Smooth muscle cell (in vitro differentiated cells): Measurements from ENCODE around the gene SERGEF. TPM values are rescaled to one million over a fixed set of nuclear protein-coding genes. Genes with fewer than 3 reads are reported as not detected.

ENCODE experiments used
- DNase-seq: peaks from one replicate; lab custom pipeline; 2025; ENCODE audit not compliant: unreplicated experiment; lab: John Stamatoyannopoulos, UW
- H2AFZ ChIP-seq: fragments of 200-600 bp; sonication (generic); 2 replicates; pipeline ENCODE4 v1.6.0; 2016; ENCODE audit warnings: antibody characterized with exemption, low read depth, mild to moderate bottlenecking
- H3F3A ChIP-seq: fragments of 200-600 bp; sonication (generic); 2 replicates; pipeline ENCODE4 v1.6.0; 2017; ENCODE audit warnings: antibody characterized with exemption, low read depth
- H3K27ac ChIP-seq: fragments of 200-600 bp; sonication (generic); 2 replicates; pipeline ENCODE4 v1.5.1; 2016; ENCODE audit warnings: low read depth, mild to moderate bottlenecking
- H3K27me3 ChIP-seq: fragments of 200-600 bp; sonication (generic); 2 replicates; pipeline ENCODE4 v1.6.1; 2016; ENCODE audit warnings: low read depth, mild to moderate bottlenecking
- H3K36me3 ChIP-seq: fragments of 200-600 bp; sonication (generic); 2 replicates; pipeline ENCODE4 v1.5.1; 2016; ENCODE audit warnings: low read depth
- H3K4me1 ChIP-seq: fragments of 200-600 bp; sonication (generic); 2 replicates; pipeline ENCODE4 v1.5.1; 2016; ENCODE audit warnings: low read depth
- H3K4me2 ChIP-seq: fragments of 200-600 bp; sonication (generic); 2 replicates; pipeline ENCODE4 v1.6.0; 2016; ENCODE audit warnings: mild to moderate bottlenecking
- H3K4me3 ChIP-seq: fragments of 200-600 bp; sonication (generic); 2 replicates; pipeline ENCODE4 v1.5.1; 2016; ENCODE audit warnings: mild to moderate bottlenecking
- H3K79me2 ChIP-seq: fragments of 200-600 bp; sonication (generic); 2 replicates; pipeline ENCODE4 v1.6.0; 2016; ENCODE audit warnings: low read depth, mild to moderate bottlenecking
- H3K9ac ChIP-seq: fragments of 200-600 bp; sonication (generic); 2 replicates; pipeline ENCODE4 v1.6.0; 2016; ENCODE audit warnings: low read depth
- H3K9me3 ChIP-seq: fragments of 200-600 bp; sonication (generic); replicated peaks from 2 replicates; pipeline ENCODE4 v1.5.1; 2016; ENCODE audit warnings: low read depth
- H4K20me1 ChIP-seq: fragments of 200-600 bp; sonication (generic); 2 replicates; pipeline ENCODE4 v1.6.0; 2016; ENCODE audit warnings: low read depth
- CTCF ChIP-seq: fragments of 200-600 bp; sonication (generic); IDR thresholded peaks from 2 replicates; pipeline ENCODE4 v1.5.1; 2017; ENCODE audit warnings: borderline replicate concordance, mild to moderate bottlenecking, antibody characterized with exemption; ENCODE audit not compliant: insufficient read depth, poor library complexity, severe bottlenecking
- WGBS: methylation state at CpG from one replicate; pipeline ENCODE4 v1.1.7; 2016; ENCODE audit warnings: low lambda C conversion rate; 5-methylcytosine and 5-hydroxymethylcytosine counted together
- polyA plus RNA-seq: library from polyadenylated mRNA; unstranded; fragments of >200 nt; fragmentation: Nextera tagmentation; extraction: Ambion mirVana; gene quantifications from 2 replicates; pipeline ENCODE4 v1.2.1, GENCODE V29; 2016
- total RNA-seq: library from RNA; depleted of rRNA; stranded (reverse); fragments of >200 nt; gene quantifications from 2 replicates; pipeline ENCODE4 v1.2.3, GENCODE V29; 2014

Gene SERGEF
- total and polyA plus RNA-seq, 2 experiments from 2014 or later = 4.9 to 7.4 TPM

DNA sequence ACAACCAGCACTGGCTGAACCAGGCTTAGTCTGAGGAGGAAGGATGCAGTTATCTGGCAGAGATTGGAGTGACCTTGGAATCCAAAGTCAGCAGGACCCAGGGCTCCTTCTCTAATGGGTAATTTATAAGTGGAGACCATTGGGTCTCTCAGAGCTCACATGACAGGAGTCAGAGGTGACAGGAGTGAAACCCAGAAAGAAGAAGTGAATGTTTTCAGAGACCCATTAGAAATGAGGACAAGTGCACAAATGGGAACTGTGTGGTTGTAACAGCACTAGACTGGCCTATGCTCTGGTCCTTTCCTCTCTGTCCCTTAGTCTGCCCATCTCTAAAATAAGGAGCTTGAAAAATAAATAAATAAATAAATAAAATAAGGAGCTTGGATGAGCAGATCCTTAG, 107.4 kb downstream of the SERGEF start:
- no peaks in the 10 kb centered on the region for H3K9me3 ChIP-seq
- no peaks in the 10 kb centered on the region for H3K36me3 ChIP-seq
- H3F3A ChIP-seq = no peaks in the 10 kb centered on the region
- no peaks in the 10 kb centered on the region for H4K20me1 ChIP-seq
- TF ChIP-seq CTCF = no peak
- H3K9ac ChIP-seq = no peak overlapping the region
- no peak overlapping the region for H3K4me2 ChIP-seq
- no peak overlapping the region for H3K27ac ChIP-seq
- no peak for DNase-seq
- no peaks in the 10 kb centered on the region for H3K27me3 ChIP-seq
- no peak overlapping the region for H3K4me3 ChIP-seq
- no peaks in the 10 kb centered on the region for H3K79me2 ChIP-seq
- H2AFZ ChIP-seq = no peak overlapping the region
- H3K4me1 ChIP-seq = peaks cover 5% of the 10 kb centered on the region

- H3K36me3 ChIP-seq = no peaks in the 10 kb centered on the region
- peaks cover under 1% of the 10 kb centered on the region for H3K4me1 ChIP-seq
- 86% methylated on average over 2 of the region's 2 CpGs for WGBS
- H2AFZ ChIP-seq = no peak overlapping the region
- no peaks in the 10 kb centered on the region for H4K20me1 ChIP-seq
- H3K79me2 ChIP-seq = no peaks in the 10 kb centered on the region
- H3K9me3 ChIP-seq = no peaks in the 10 kb centered on the region
- no peaks in the 10 kb centered on the region for H3F3A ChIP-seq
- DNase-seq = no peak
- no peak overlapping the region for H3K27ac ChIP-seq
- H3K4me2 ChIP-seq = no peak overlapping the region
- no peak overlapping the region for H3K4me3 ChIP-seq
- no peak for TF ChIP-seq CTCF
- no peaks in the 10 kb centered on the region for H3K27me3 ChIP-seq
- no peak overlapping the region for H3K9ac ChIP-seq
Measured at GRCh38 chr11:17901481-17901880, 111.4 kb downstream of the SERGEF start.

DNA sequence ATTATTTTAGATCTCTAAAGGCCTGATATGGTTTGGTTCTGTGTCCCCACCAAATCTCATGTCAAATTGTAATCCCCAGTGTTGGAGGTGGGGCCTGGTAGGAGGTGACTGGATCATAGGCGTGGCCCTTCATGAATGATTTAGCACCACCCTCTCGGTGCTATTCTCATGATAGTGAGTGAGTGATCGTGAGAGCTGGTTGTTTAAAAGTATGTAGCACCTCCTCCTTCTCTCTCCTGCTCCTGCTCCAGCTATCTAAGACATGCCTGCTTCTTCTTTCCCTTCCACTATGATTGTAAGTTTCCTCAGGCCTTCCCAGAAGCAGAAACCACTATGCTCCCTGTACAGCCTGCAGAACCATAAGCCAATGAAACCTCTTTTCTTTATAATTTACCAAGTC, 114.1 kb downstream of the SERGEF start:
- DNase-seq = no peak
- Histone ChIP-seq H3K4me1 (no peaks in the 10 kb centered on the region), H3K27me3 (no peaks in the 10 kb centered on the region), H3F3A (no peaks in the 10 kb centered on the region), H2AFZ (no peak overlapping the region), H4K20me1 (no peaks in the 10 kb centered on the region), H3K9me3 (no peaks in the 10 kb centered on the region), H3K36me3 (no peaks in the 10 kb centered on the region), H3K4me3 (no peak overlapping the region), H3K4me2 (no peak overlapping the region), H3K79me2 (no peaks in the 10 kb centered on the region), H3K9ac (no peak overlapping the region), H3K27ac (no peak overlapping the region)
- 43% methylated on average over 3 of the region's 3 CpGs for WGBS
- no peak for TF ChIP-seq CTCF

DNA sequence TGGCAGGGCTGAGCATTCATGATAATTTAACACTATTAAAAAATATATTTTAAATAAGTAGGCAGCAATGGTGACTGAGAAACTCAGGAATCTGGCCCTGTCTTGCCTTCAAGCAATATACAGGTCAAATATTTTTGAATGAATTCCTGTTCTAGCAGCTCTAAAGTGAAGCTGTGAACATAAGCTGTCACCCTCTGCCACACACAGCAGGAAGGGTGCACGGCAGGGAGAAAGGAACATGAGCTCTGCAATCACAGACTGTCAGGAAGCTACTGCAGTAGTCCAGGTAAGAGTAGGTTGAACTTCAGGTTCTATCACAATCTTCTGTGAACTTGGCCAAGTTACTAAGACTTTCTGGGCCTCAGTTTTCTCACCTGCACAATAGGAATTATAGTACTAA, 114.8 kb downstream of the SERGEF start:
- no peak overlapping the region for H3K4me2 ChIP-seq
- no peak for DNase-seq
- TF ChIP-seq CTCF = no peak
- no peaks in the 10 kb centered on the region for H3K4me1 ChIP-seq
- no peaks in the 10 kb centered on the region for H3K36me3 ChIP-seq
- no peaks in the 10 kb centered on the region for H3K9me3 ChIP-seq
- no peaks in the 10 kb centered on the region for H4K20me1 ChIP-seq
- no peaks in the 10 kb centered on the region for H3K27me3 ChIP-seq
- H3K9ac ChIP-seq = no peak overlapping the region
- no peak overlapping the region for H2AFZ ChIP-seq
- H3F3A ChIP-seq = no peaks in the 10 kb centered on the region
- 68% methylated on average over 1 of the region's 1 CpG for WGBS
- no peaks in the 10 kb centered on the region for H3K79me2 ChIP-seq
- no peak overlapping the region for H3K27ac ChIP-seq
- H3K4me3 ChIP-seq = no peak overlapping the region
